Caco-2 (cell line): ENCODE data around the gene CPN2. TPM values are rescaled to one million over a fixed set of nuclear protein-coding genes. Genes with fewer than 3 reads are reported as not detected.

Experiments used
- BruUV-seq: library from RNA; stranded (reverse); fragments of 400-500 nt; replicated peaks from 2 replicates; lab custom pipeline; 2021; lab: Mats Ljungman, UMichigan
- CTCF ChIA-PET: fragments of 300-600 bp; sonication (Branson Sonifier 250); formaldehyde crosslinking; loops from one replicate; lab custom pipeline; 2022; ENCODE audit warnings: antibody characterized with exemption; lab: Charles Lee
- POLR2A ChIA-PET: fragments of 300-600 bp; sonication (Branson Sonifier 250); formaldehyde crosslinking; loops from one replicate; lab custom pipeline; 2022; ENCODE audit warnings: antibody characterized with exemption; lab: Charles Lee
- DNase-seq, 2 experiments: peaks; one replicate each; pipeline versions ENCODE4 v3.0.0 to v3.0.0-alpha.2; 2020 to 2022
- H3K27me3 ChIP-seq: replicated peaks from 2 replicates; pipeline ENCODE4 v1.6.0; 2011; ENCODE audit warnings: low read length; ENCODE audit not compliant: control insufficient read depth, insufficient read depth
- H3K36me3 ChIP-seq: 2 replicates; pipeline ENCODE4 v1.5.1; 2011; ENCODE audit warnings: low read length; ENCODE audit not compliant: control insufficient read depth, insufficient read depth
- H3K4me1 ChIP-seq: fragments of 250-450 bp; sonication (Bioruptor Pico); 2 replicates; pipeline ENCODE4 v1.5.1; 2020; ENCODE audit warnings: mild to moderate bottlenecking
- H3K4me3 ChIP-seq: 2 replicates; pipeline ENCODE4 v1.5.1; 2011; ENCODE audit warnings: low read depth, mild to moderate bottlenecking, control low read depth, low read length
- H3K9me3 ChIP-seq: fragments of 250-450 bp; sonication (Bioruptor Pico); 2 replicates; pipeline ENCODE4 v1.5.1; 2020; ENCODE audit warnings: mild to moderate bottlenecking, moderate library complexity
- H3K27ac Mint-ChIP-seq: one replicate; pipeline ENCODE4 v1.8.0; 2022; ENCODE audit warnings: mixed read lengths; ENCODE audit not compliant: unreplicated experiment
- H3K27me3 Mint-ChIP-seq: one replicate; pipeline ENCODE4 v1.8.0; 2022; ENCODE audit warnings: mixed read lengths; ENCODE audit not compliant: insufficient read depth, unreplicated experiment
- H3K36me3 Mint-ChIP-seq: one replicate; pipeline ENCODE4 v1.8.0; 2022; ENCODE audit warnings: mild to moderate bottlenecking, mixed read lengths; ENCODE audit not compliant: insufficient read depth, unreplicated experiment
- H3K4me1 Mint-ChIP-seq: one replicate; pipeline ENCODE4 v1.8.0; 2022; ENCODE audit warnings: low read depth, mixed read lengths; ENCODE audit not compliant: unreplicated experiment
- H3K4me3 Mint-ChIP-seq: one replicate; pipeline ENCODE4 v1.8.0; 2022; ENCODE audit warnings: mild to moderate bottlenecking, moderate library complexity, mixed read lengths; ENCODE audit not compliant: unreplicated experiment
- H3K9me3 Mint-ChIP-seq: one replicate; pipeline ENCODE4 v1.8.0; 2022; ENCODE audit warnings: mixed read lengths; ENCODE audit not compliant: unreplicated experiment
- CTCF ChIP-seq, 2 experiments: fragments of 200-600 bp in 1 of 2; IDR thresholded peaks; 1 replicate in 1 of 2; 2 replicates in 1 of 2; pipeline versions ENCODE4 v1.5.1 to v1.8.0; 2011 to 2022; ENCODE audit warnings: antibody characterized with exemption in 1 of 2, control low read depth in 1 of 2, inconsistent platforms in 1 of 2, low read depth in 1 of 2, low read length in 1 of 2, mild to moderate bottlenecking in 1 of 2, moderate library complexity in 1 of 2; ENCODE audit not compliant: insufficient read depth in 1 of 2, severe bottlenecking in 1 of 2, unreplicated experiment in 1 of 2
- intact Hi-C: fragments of 100-400 bp; cut with micrococcal nuclease; formaldehyde crosslinking; loops from one replicate; pipeline ENCODE4 v1.10.0; 2022; ENCODE audit not compliant: unreplicated experiment
- total RNA-seq: library from RNA; stranded (reverse); gene quantifications from 2 replicates; pipeline ENCODE4 v1.2.3, GENCODE V29; 2022

Gene CPN2
- total RNA-seq, 1 experiment from 2014 or later: not detected

- Mint-ChIP-seq H3K4me1 (peaks cover 40% of the 10 kb centered on the region), H3K27ac (peak overlapping the region; percentile 81), H3K9me3 (no peaks in the 10 kb centered on the region), H3K27me3 (no peaks in the 10 kb centered on the region), H3K4me3 (peak overlapping the region; percentile 18), H3K36me3 (peaks cover 7% of the 10 kb centered on the region)
- CTCF ChIA-PET: no interaction called here
- peaks cover 40% of the 10 kb centered on the region for H3K4me1 ChIP-seq
- H3K4me3 ChIP-seq: no peak overlapping the region
- H3K36me3 ChIP-seq: no peaks in the 10 kb centered on the region
- no TSS peak for BruUV-seq
- H3K27me3 ChIP-seq: no peaks in the 10 kb centered on the region
- POLR2A ChIA-PET: no interaction called here
- no peak for TF ChIP-seq CTCF (IDR thresholded peaks at IDR 0.05; ENCODE audit: insufficient read depth in 1 of 2, low read depth in 1 of 2, low read length in 1 of 2, severe bottlenecking in 1 of 2, unreplicated experiment in 1 of 2)
- no peak for DNase-seq
- intact Hi-C loops: no loop called here
- H3K9me3 ChIP-seq: no peaks in the 10 kb centered on the region
Observed at GRCh38 chr3:194340757-194341400, 10.2 kb downstream of the CPN2 start.

GRCh38 chr3:194339840-194340239 is 11.3 kb downstream of the CPN2 start:
- ChIA-PET CTCF (interaction anchor here (1.1 to 1.5 kb wide), 3 partner anchors 25 to 255 kb away, joined by 3 to 5 read pairs (median 5); no protein-coding TSS in a partner anchor), POLR2A (interaction anchor here (0.6 kb wide), 1 partner anchor 205 kb away, joined by 8 read pairs; no protein-coding TSS in a partner anchor)
- Histone ChIP-seq H3K9me3 (no peaks in the 10 kb centered on the region), H3K4me1 (peaks cover 40% of the 10 kb centered on the region), H3K27me3 (no peaks in the 10 kb centered on the region), H3K36me3 (no peaks in the 10 kb centered on the region), H3K4me3 (no peak overlapping the region)
- DNase-seq: peak; percentile 71 to 74
- intact Hi-C loops: loop anchor here (10.0 kb wide), 1 partner anchor 235 kb away; no protein-coding TSS in a partner anchor
- Mint-ChIP-seq H3K4me3 (peak overlapping the region; percentile 12), H3K36me3 (peaks cover 7% of the 10 kb centered on the region), H3K9me3 (no peaks in the 10 kb centered on the region), H3K27me3 (no peaks in the 10 kb centered on the region), H3K27ac (peak overlapping the region; percentile 65), H3K4me1 (peaks cover 40% of the 10 kb centered on the region)
- no TSS peak for BruUV-seq
- no peak for TF ChIP-seq CTCF (IDR thresholded peaks at IDR 0.05; ENCODE audit: insufficient read depth in 1 of 2, low read depth in 1 of 2, low read length in 1 of 2, severe bottlenecking in 1 of 2, unreplicated experiment in 1 of 2)

- Mint-ChIP-seq H3K27ac (peak overlapping the region; percentile 65), H3K27me3 (no peaks in the 10 kb centered on the region), H3K9me3 (no peaks in the 10 kb centered on the region), H3K4me3 (peak overlapping the region; percentile 12), H3K36me3 (peaks cover 7% of the 10 kb centered on the region), H3K4me1 (peaks cover 40% of the 10 kb centered on the region)
- peak; percentile 12 to 21 for TF ChIP-seq CTCF (IDR thresholded peaks at IDR 0.05; ENCODE audit: insufficient read depth in 1 of 2, low read depth in 1 of 2, low read length in 1 of 2, severe bottlenecking in 1 of 2, unreplicated experiment in 1 of 2)
- Histone ChIP-seq H3K4me3 (no peak overlapping the region), H3K36me3 (no peaks in the 10 kb centered on the region), H3K4me1 (peaks cover 40% of the 10 kb centered on the region), H3K9me3 (no peaks in the 10 kb centered on the region), H3K27me3 (no peaks in the 10 kb centered on the region)
- BruUV-seq: no TSS peak
- intact Hi-C loops: loop anchor here (10.0 kb wide), 1 partner anchor 235 kb away; no protein-coding TSS in a partner anchor
- no peak for DNase-seq
- ChIA-PET POLR2A (interaction anchor here (0.6 kb wide), 1 partner anchor 634 kb away, joined by 4 read pairs; no protein-coding TSS in a partner anchor), CTCF (interaction anchor here (0.7 to 1.5 kb wide), 6 partner anchors 12 to 641 kb away, joined by 3 to 8 read pairs (median 5); partner anchors contain the start of gene CPN2)
Observed at GRCh38 chr3:194339356-194339755, 11.8 kb downstream of the CPN2 start.
